K562 treated with DMSO at 1 percent for 48 hours (cell line): ENCODE measurements around the gene MFNG. TPM values are rescaled to one million over a fixed set of nuclear protein-coding genes. Genes with fewer than 3 reads are reported as not detected.

Experiments
- total RNA-seq: library from RNA; unstranded; fragments of 300-600 nt; gene quantifications from 2 replicates; pipeline ENCODE4 v1.2.3, GENCODE V29; 2022; ENCODE audit warnings: low replicate concordance; ENCODE audit errors: extremely low read depth

The MFNG gene
- total RNA-seq, result not detected in 2 replicates

GRCh38 chr22:37486224-37486845, at the start of gene MFNG:
Gene MFNG (minus strand): TSS chr22:37486384. CDS start chr22:37486177, 207 bp downstream.

GRCh38 chr22:37519268-37520195, 33.3 kb upstream of the MFNG start, which contains the start of gene CARD10:
Gene CARD10 (minus strand): TSS chr22:37519415. CDS start chr22:37519200, 215 bp downstream.

GRCh38 chr22:37427135-37427710, 59.0 kb downstream of the MFNG start, which contains the start of gene ELFN2:
Gene ELFN2 (minus strand): TSS chr22:37427479. CDS start chr22:37375534, 51,945 bp downstream.

Other genes starting within 250 kb of the MFNG start
- 1,171 TPM in 1 of 2 replicates, not detected in the other for gene RAC2, start 242.1 kb downstream of the MFNG start, total RNA-seq
- not detected in 2 replicates for gene CYTH4, start 203.9 kb downstream of the MFNG start, total RNA-seq
- gene ELFN2, start 58.9 kb downstream of the MFNG start, total RNA-seq, result not detected in 2 replicates
- not detected in 2 replicates for gene CARD10, start 33.0 kb upstream of the MFNG start, total RNA-seq
- not detected in 2 replicates for gene CDC42EP1, start 74.1 kb upstream of the MFNG start, total RNA-seq
- not detected in 2 replicates for gene LGALS2, start 93.7 kb upstream of the MFNG start, total RNA-seq
- not detected in 2 replicates for gene GGA1, start 122.5 kb upstream of the MFNG start, total RNA-seq
- gene SH3BP1, start 153.3 kb upstream of the MFNG start, total RNA-seq, result not detected in 2 replicates
- not detected in 2 replicates for gene PDXP, start 172.3 kb upstream of the MFNG start, total RNA-seq
- not detected in 2 replicates for gene LGALS1, start 189.3 kb upstream of the MFNG start, total RNA-seq
- not detected in 2 replicates for gene NOL12, start 200.0 kb upstream of the MFNG start, total RNA-seq
- not detected in 2 replicates for gene TRIOBP, start 210.7 kb upstream of the MFNG start, total RNA-seq